Thyroid gland (tissue), 4 donors: ENCODE data around the gene MATK. TPM values are rescaled to one million over a fixed set of nuclear protein-coding genes. Genes with fewer than 3 reads are reported as not detected.

Source experiments
- DNase-seq, 2 donors: peaks; one replicate each; pipeline ENCODE4 v3.0.0-alpha.2; 2019
- H3K27ac ChIP-seq, 3 donors: fragments of 200-600 bp; sonication (generic); 1 replicate in 2 of 3; 2 replicates in 1 of 3; pipeline ENCODE4 v1.5.1; 2016 to 2019; ENCODE audit warnings: mild to moderate bottlenecking in 1 of 3, moderate library complexity in 1 of 3
- H3K27me3 ChIP-seq: fragments of 200-600 bp; sonication (generic); one replicate; pipeline ENCODE4 v1.5.1; 2019
- H3K36me3 ChIP-seq, 2 donors: fragments of 200-600 bp; sonication (generic); one replicate each; pipeline ENCODE4 v1.5.1; 2016 to 2019
- H3K4me1 ChIP-seq, 2 donors: fragments of 200-600 bp; sonication (generic); one replicate each; pipeline ENCODE4 v1.5.1; 2017 to 2019
- H3K4me3 ChIP-seq, 3 donors: fragments of 200-600 bp; sonication (generic); replicated peaks in 1 of 3; 1 replicate in 2 of 3; 2 replicates in 1 of 3; pipeline ENCODE4 v1.5.1; 2016; ENCODE audit warnings: mild to moderate bottlenecking in 1 of 3
- H3K9me3 ChIP-seq: fragments of 200-600 bp; sonication (generic); one replicate; pipeline ENCODE4 v1.5.1; 2017
- CTCF ChIP-seq, 6 experiments: fragments of 200-600 bp in 3 of 6; fragments of 450-650 bp in 3 of 6; sonication (generic) in 3 of 6; IDR thresholded peaks; one replicate each; pipeline ENCODE4 v1.5.1; 2016 to 2019; ENCODE audit warnings: antibody characterized with exemption in 6 of 6, mild to moderate bottlenecking in 2 of 6, inconsistent platforms in 1 of 6, moderate library complexity in 1 of 6
- POLR2A ChIP-seq, 2 donors: fragments of 450-650 bp; IDR thresholded peaks; one replicate each; pipeline ENCODE4 v1.6.1; 2017; ENCODE audit warnings: antibody characterized with exemption in 2 of 2, mild to moderate bottlenecking in 2 of 2, moderate library complexity in 1 of 2
- WGBS, 2 donors: methylation state at CpG; one replicate each; pipeline ENCODE4 v1.1.5; 2017; 5-methylcytosine and 5-hydroxymethylcytosine counted together
- intact Hi-C: fragments of 100-400 bp; cut with DNase I; formaldehyde crosslinking; loops from one replicate; pipeline ENCODE4 v1.15.1; 2023
- total RNA-seq, 4 donors: library from RNA; depleted of rRNA; stranded (reverse); fragments of >200 nt; gene quantifications; one replicate each; pipeline ENCODE4 v1.2.3, GENCODE V29; 2016

The MATK gene
- total RNA-seq, 4 donors from 2014 or later, result 0.93 to 14.7 (median 2.7) TPM

- Histone ChIP-seq H3K4me3 (no peak overlapping the region), H3K36me3 (no peaks in the 10 kb centered on the region), H3K27me3 (peaks cover 9% of the 10 kb centered on the region), H3K4me1 (peaks cover 0 to 4% of the 10 kb centered on the region in 2 donors), H3K9me3 (no peaks in the 10 kb centered on the region), H3K27ac (no peak overlapping the region)
- intact Hi-C loops, result no loop called here
- no peak for TF ChIP-seq CTCF (IDR thresholded peaks at IDR 0.05)
- TF ChIP-seq POLR2A (IDR thresholded peaks at IDR 0.05), result no peak
- 91 to 99% methylated on average over 2 of the region's 2 CpGs for WGBS, 2 donors
- no peak for DNase-seq
These were observed 10.2 kb upstream of the MATK start for GRCh38 chr19:3796358-3796757.

GRCh38 chr19:3793799-3794198 is 7.6 kb upstream of the MATK start:
- Histone ChIP-seq H3K9me3 (no peaks in the 10 kb centered on the region), H3K36me3 (no peaks in the 10 kb centered on the region), H3K4me1 (no peaks in the 10 kb centered on the region), H3K4me3 (no peak overlapping the region), H3K27ac (no peak overlapping the region), H3K27me3 (no peaks in the 10 kb centered on the region)
- 92 to 95% methylated on average over 3 of the region's 3 CpGs for WGBS, 2 donors
- DNase-seq, result no peak
- intact Hi-C loops, result no loop called here
- TF ChIP-seq CTCF (IDR thresholded peaks at IDR 0.05) (no peak), POLR2A (IDR thresholded peaks at IDR 0.05) (no peak)

- Histone ChIP-seq H3K4me1 (no peaks in the 10 kb centered on the region), H3K27me3 (no peaks in the 10 kb centered on the region), H3K36me3 (no peaks in the 10 kb centered on the region), H3K27ac (no peak overlapping the region), H3K9me3 (no peaks in the 10 kb centered on the region), H3K4me3 (no peak overlapping the region)
- 79 to 81% methylated on average over 3 of the region's 3 CpGs for WGBS, 2 donors
- TF ChIP-seq POLR2A (IDR thresholded peaks at IDR 0.05) (no peak), CTCF (IDR thresholded peaks at IDR 0.05) (no peak)
- DNase-seq, result no peak
- intact Hi-C loops, result no loop called here
These were observed 5.9 kb upstream of the MATK start for GRCh38 chr19:3792114-3792513.

- no peaks in the 10 kb centered on the region for H3K9me3 ChIP-seq
- intact Hi-C loops, result no loop called here
- H3K36me3 ChIP-seq, result no peaks in the 10 kb centered on the region
- H3K27me3 ChIP-seq, result no peaks in the 10 kb centered on the region
- no peak for DNase-seq
- no peak overlapping the region for H3K27ac ChIP-seq
- WGBS, 2 donors, result 81% methylated on average over 7 of the region's 7 CpGs
- H3K4me1 ChIP-seq, result peaks cover 0 to under 1% of the 10 kb centered on the region in 2 donors
- TF ChIP-seq CTCF (IDR thresholded peaks at IDR 0.05) (no peak), POLR2A (IDR thresholded peaks at IDR 0.05) (no peak)
- H3K4me3 ChIP-seq, result no peak overlapping the region
These were observed 4.8 kb upstream of the MATK start for GRCh38 chr19:3790941-3791340.

- 77 to 78% methylated on average over 6 of the region's 6 CpGs for WGBS, 2 donors
- intact Hi-C loops, result no loop called here
- Histone ChIP-seq H3K27ac (no peak overlapping the region), H3K27me3 (no peaks in the 10 kb centered on the region), H3K9me3 (no peaks in the 10 kb centered on the region), H3K4me1 (peaks cover 0 to 6% of the 10 kb centered on the region in 2 donors), H3K36me3 (no peaks in the 10 kb centered on the region), H3K4me3 (no peak overlapping the region)
- TF ChIP-seq CTCF (IDR thresholded peaks at IDR 0.05), result no peak
- no peak for TF ChIP-seq POLR2A (IDR thresholded peaks at IDR 0.05)
- DNase-seq, result no peak
These were observed 4.1 kb upstream of the MATK start for GRCh38 chr19:3790209-3790734.
